PC-9 (cell line): Measurements from ENCODE around the gene TTLL13. TPM values are rescaled to one million over a fixed set of nuclear protein-coding genes. Genes with fewer than 3 reads are reported as not detected.
"Not testable (repeated sequence)": the region's sequence is repeated elsewhere in the genome, so short reads cannot be mapped to it uniquely, and the experiment has no call there.

Experiments used
- BruUV-seq: library from RNA; stranded (reverse); fragments of 400-500 nt; replicated peaks from 2 replicates; lab custom pipeline; 2021; lab: Mats Ljungman, UMichigan
- CTCF ChIA-PET: fragments of 300-600 bp; sonication (Branson Sonifier 250); formaldehyde crosslinking; loops from one replicate; lab custom pipeline; 2022; ENCODE audit warnings: antibody characterized with exemption; lab: Charles Lee
- POLR2A ChIA-PET: fragments of 300-600 bp; sonication (Branson Sonifier 250); formaldehyde crosslinking; loops from one replicate; lab custom pipeline; 2022; ENCODE audit warnings: antibody characterized with exemption; ENCODE audit not compliant: unreplicated experiment; lab: Charles Lee
- DNase-seq, 2 experiments: peaks; one replicate each; pipeline versions ENCODE4 v3.0.0 to v3.0.0-alpha.2; 2015 to 2022; ENCODE audit warnings: mixed read lengths in 1 of 2
- H2AFZ ChIP-seq: fragments of 200-600 bp; sonication (generic); 2 replicates; pipeline ENCODE4 v1.8.1; 2017; ENCODE audit warnings: antibody characterized with exemption
- H3F3A ChIP-seq: fragments of 200-600 bp; sonication (generic); 2 replicates; pipeline ENCODE4 v1.8.1; 2017; ENCODE audit warnings: antibody characterized with exemption, mild to moderate bottlenecking, low read depth; ENCODE audit not compliant: insufficient read depth
- H3K27ac ChIP-seq: fragments of 200-600 bp; sonication (generic); 2 replicates; pipeline ENCODE4 v1.6.1; 2016; ENCODE audit warnings: mixed run types
- H3K27me3 ChIP-seq: fragments of 200-600 bp; sonication (generic); 2 replicates; pipeline ENCODE4 v1.6.1; 2016; ENCODE audit warnings: low read depth, mixed run types; ENCODE audit not compliant: insufficient read depth
- H3K36me3 ChIP-seq: fragments of 200-600 bp; sonication (generic); 2 replicates; pipeline ENCODE4 v1.6.1; 2016; ENCODE audit warnings: low read depth, mixed run types
- H3K4me1 ChIP-seq: fragments of 200-600 bp; sonication (generic); replicated peaks from 2 replicates; pipeline ENCODE4 v1.6.1; 2016; ENCODE audit warnings: mixed run types; ENCODE audit not compliant: insufficient read depth
- H3K4me2 ChIP-seq: fragments of 200-600 bp; sonication (generic); 2 replicates; pipeline ENCODE4 v1.6.1; 2017; ENCODE audit warnings: mixed run types
- H3K4me3 ChIP-seq: fragments of 200-600 bp; sonication (generic); 2 replicates; pipeline ENCODE4 v1.6.1; 2016; ENCODE audit warnings: mixed run types
- H3K79me2 ChIP-seq: fragments of 200-600 bp; sonication (generic); 2 replicates; pipeline ENCODE4 v1.6.1; 2017; ENCODE audit warnings: low read depth, mixed run types
- H3K9me2 ChIP-seq: fragments of 200-600 bp; sonication (generic); 2 replicates; pipeline ENCODE4 v1.8.1; 2017; ENCODE audit warnings: mild to moderate bottlenecking; ENCODE audit not compliant: insufficient read depth
- H3K9me3 ChIP-seq: fragments of 200-600 bp; sonication (generic); 2 replicates; pipeline ENCODE4 v1.8.1; 2016; ENCODE audit warnings: low read depth; ENCODE audit not compliant: insufficient read depth
- H4K20me1 ChIP-seq: fragments of 200-600 bp; sonication (generic); 2 replicates; pipeline ENCODE4 v1.8.1; 2017; ENCODE audit not compliant: insufficient read depth
- CTCF ChIP-seq: fragments of 200-600 bp; sonication (generic); conservative IDR thresholded peaks from 2 replicates; pipeline ENCODE4 v1.6.1; 2017; ENCODE audit warnings: mixed run types, antibody characterized with exemption, mild to moderate bottlenecking, moderate library complexity
- EZH2 ChIP-seq: fragments of 200-600 bp; sonication (generic); IDR thresholded peaks from 2 replicates; pipeline ENCODE4 v1.8.0; 2017; ENCODE audit warnings: antibody characterized with exemption, low read depth
- intact Hi-C: fragments of 100-400 bp; cut with micrococcal nuclease; formaldehyde crosslinking; loops from one replicate; pipeline ENCODE4 v1.10.0; 2022; ENCODE audit not compliant: unreplicated experiment
- total RNA-seq: library from RNA; stranded (reverse); gene quantifications from 2 replicates; pipeline ENCODE4 v1.2.3, GENCODE V29; 2021

The TTLL13 gene
- total RNA-seq, 1 experiment from 2014 or later, result 0.96 TPM

GRCh38 chr15:90248789-90249202 lies 560 bp upstream of the TTLL13 start:
- intact Hi-C loops, result loop anchor here (2.0 kb wide), 1 partner anchor 16 kb away; the partner anchor contains the start of gene NGRN
- TF ChIP-seq EZH2 (no peak), CTCF (no peak)
- Histone ChIP-seq H3K9me2 (no peaks in the 10 kb centered on the region), H2AFZ (peak overlapping the region; percentile 89), H3F3A (peaks cover 26% of the 10 kb centered on the region; the same call in 1 of the 2 replicates), H3K4me3 (peak overlapping the region; percentile 75; the same call in 1 of the 2 replicates), H4K20me1 (no peaks in the 10 kb centered on the region), H3K4me1 (0 out of 2 replicates have a peak, but pooled peaks cover 7% of the 10 kb centered on the region), H3K79me2 (no peaks in the 10 kb centered on the region), H3K36me3 (no peaks in the 10 kb centered on the region), H3K27ac (no peak overlapping the region), H3K27me3 (no peaks in the 10 kb centered on the region), H3K9me3 (no peaks in the 10 kb centered on the region), H3K4me2 (peak overlapping the region; percentile 88)
- no peak for DNase-seq
- ChIA-PET POLR2A (interaction anchor here (0.5 to 1.2 kb wide), 4 partner anchors 10 to 89 kb away, joined by 3 to 9 read pairs (median 4); partner anchors contain the start of genes CIB1 and GDPGP1), CTCF (interaction anchor here (0.6 to 0.7 kb wide), 2 partner anchors 10 to 411 kb away, joined by 3 read pairs; no protein-coding TSS in a partner anchor)
- no TSS peak for BruUV-seq

GRCh38 chr15:90257776-90258175 lies 8.4 kb downstream of the TTLL13 start:
- 0 out of 2 replicates have a peak, but pooled peaks cover 6% of the 10 kb centered on the region for H3F3A ChIP-seq
- no peaks in the 10 kb centered on the region for H3K36me3 ChIP-seq
- intact Hi-C loops, result no loop called here
- H3K9me3 ChIP-seq, result no peaks in the 10 kb centered on the region
- DNase-seq, result no peak
- no TSS peak for BruUV-seq
- H3K4me3 ChIP-seq, result no peak overlapping the region
- no peaks in the 10 kb centered on the region for H3K27me3 ChIP-seq
- H2AFZ ChIP-seq, result no peak overlapping the region
- H3K27ac ChIP-seq, result no peak overlapping the region
- peaks cover 18% of the 10 kb centered on the region for H3K4me1 ChIP-seq
- no peaks in the 10 kb centered on the region for H3K9me2 ChIP-seq
- 0 out of 2 replicates have a peak, but pooled peaks cover 3% of the 10 kb centered on the region for H3K79me2 ChIP-seq
- ChIA-PET POLR2A (no interaction called here), CTCF (no interaction called here)
- no peak for TF ChIP-seq CTCF
- TF ChIP-seq EZH2, result no peak
- H4K20me1 ChIP-seq, result no peaks in the 10 kb centered on the region
- H3K4me2 ChIP-seq, result no peak overlapping the region

GRCh38 chr15:90259524-90259923 lies 10.2 kb downstream of the TTLL13 start:
- Histone ChIP-seq H2AFZ (no peak overlapping the region), H3K4me2 (no peak overlapping the region), H3K9me2 (no peaks in the 10 kb centered on the region), H3K4me3 (no peak overlapping the region), H3K9me3 (no peaks in the 10 kb centered on the region), H3K36me3 (no peaks in the 10 kb centered on the region), H3F3A (peaks cover 8% of the 10 kb centered on the region; the same call in 1 of the 2 replicates), H3K27ac (no peak overlapping the region), H3K4me1 (peaks cover 31% of the 10 kb centered on the region), H4K20me1 (no peaks in the 10 kb centered on the region), H3K79me2 (peaks cover 20% of the 10 kb centered on the region; the same call in 1 of the 2 replicates), H3K27me3 (no peaks in the 10 kb centered on the region)
- no TSS peak for BruUV-seq
- intact Hi-C loops, result no loop called here
- ChIA-PET CTCF (no interaction called here), POLR2A (no interaction called here)
- TF ChIP-seq CTCF (no peak), EZH2 (no peak)
- DNase-seq, result no peak

GRCh38 chr15:90260731-90261130 lies 11.4 kb downstream of the TTLL13 start:
- H3K27ac ChIP-seq, H3K9me2 ChIP-seq, H3K36me3 ChIP-seq, BruUV-seq, H2AFZ ChIP-seq, POLR2A ChIA-PET, DNase-seq, H3K27me3 ChIP-seq, H4K20me1 ChIP-seq, H3K9me3 ChIP-seq, H3K4me3 ChIP-seq, H3K4me2 ChIP-seq: not testable (repeated sequence)
- H3K79me2 ChIP-seq, result peaks cover 26% of the 10 kb centered on the region; the same call in 1 of the 2 replicates
- intact Hi-C loops, result loop anchor here (10.0 kb wide), 1 partner anchor 366 kb away; the partner anchor contains the start of gene AP3S2
- H3K4me1 ChIP-seq, result peaks cover 35% of the 10 kb centered on the region
- CTCF ChIA-PET, result interaction anchor here (0.6 kb wide), 1 partner anchor 907 kb away, joined by 5 read pairs; no protein-coding TSS in a partner anchor
- peaks cover 20% of the 10 kb centered on the region; the same call in 1 of the 2 replicates for H3F3A ChIP-seq
